ENCODE results near the gene ANKS3.

The ANKS3 gene

DNA sequence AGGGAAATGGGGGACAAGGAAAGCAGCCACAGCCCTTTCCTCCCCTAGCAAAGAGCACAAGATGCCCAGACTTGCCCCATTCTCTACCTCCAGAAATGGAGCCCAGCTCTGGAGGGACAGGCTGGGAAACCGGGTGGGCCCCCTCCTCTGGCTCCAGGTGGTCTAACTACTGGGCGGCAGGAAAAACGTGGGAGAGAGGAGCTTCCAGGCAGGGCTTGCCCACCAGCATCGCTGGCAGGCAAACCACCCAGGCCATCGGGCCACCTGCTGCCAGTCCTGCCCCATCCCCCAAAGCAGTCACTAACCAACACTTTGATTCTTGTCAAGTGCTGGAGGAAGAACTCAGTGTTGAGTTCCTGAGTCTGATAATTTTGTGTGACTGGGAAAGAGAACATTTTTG, 15.6 kb downstream of the ANKS3 start:
- Histone ChIP-seq H3F3A (ENCODE audit: insufficient read depth) (no peaks in the 10 kb centered on the region), H3K9ac (ENCODE audit: low read length) (no peak overlapping the region), H3K9me3 (ENCODE audit: insufficient read depth, low read length) (no peaks in the 10 kb centered on the region), H4K20me1 (ENCODE audit: low read depth, low read length) (no peaks in the 10 kb centered on the region), H3K36me3 (ENCODE audit: low read length) (no peaks in the 10 kb centered on the region), H2AFZ (ENCODE audit: low read depth, low read length, severe bottlenecking) (no peak overlapping the region), H3K4me2 (ENCODE audit: low read depth, low read length, poor library complexity, severe bottlenecking) (no peak overlapping the region), H3K9me2 (replicated peaks; ENCODE audit: insufficient read depth, low read length) (no peaks in the 10 kb centered on the region), H3K27ac (ENCODE audit: low read depth, low read length) (no peak overlapping the region), H3K27me3 (ENCODE audit: low read length) (no peaks in the 10 kb centered on the region), H3K4me3 (ENCODE audit: insufficient read depth, low read length, poor library complexity, severe bottlenecking) (no peak overlapping the region), H3K79me2 (ENCODE audit: insufficient read depth, low read length) (no peaks in the 10 kb centered on the region)
- TF ChIP-seq, protein P1, sequence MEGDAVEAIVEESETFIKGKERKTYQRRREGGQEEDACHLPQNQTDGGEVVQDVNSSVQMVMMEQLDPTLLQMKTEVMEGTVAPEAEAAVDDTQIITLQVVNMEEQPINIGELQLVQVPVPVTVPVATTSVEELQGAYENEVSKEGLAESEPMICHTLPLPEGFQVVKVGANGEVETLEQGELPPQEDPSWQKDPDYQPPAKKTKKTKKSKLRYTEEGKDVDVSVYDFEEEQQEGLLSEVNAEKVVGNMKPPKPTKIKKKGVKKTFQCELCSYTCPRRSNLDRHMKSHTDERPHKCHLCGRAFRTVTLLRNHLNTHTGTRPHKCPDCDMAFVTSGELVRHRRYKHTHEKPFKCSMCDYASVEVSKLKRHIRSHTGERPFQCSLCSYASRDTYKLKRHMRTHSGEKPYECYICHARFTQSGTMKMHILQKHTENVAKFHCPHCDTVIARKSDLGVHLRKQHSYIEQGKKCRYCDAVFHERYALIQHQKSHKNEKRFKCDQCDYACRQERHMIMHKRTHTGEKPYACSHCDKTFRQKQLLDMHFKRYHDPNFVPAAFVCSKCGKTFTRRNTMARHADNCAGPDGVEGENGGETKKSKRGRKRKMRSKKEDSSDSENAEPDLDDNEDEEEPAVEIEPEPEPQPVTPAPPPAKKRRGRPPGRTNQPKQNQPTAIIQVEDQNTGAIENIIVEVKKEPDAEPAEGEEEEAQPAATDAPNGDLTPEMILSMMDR (IDR thresholded peaks at IDR 0.05; ENCODE audit: insufficient read depth, low read length, poor library complexity, severe bottlenecking), result no peak
- TF ChIP-seq EZH2phosphoT487 (conservative IDR thresholded peaks at IDR 0.05; ENCODE audit: low read length), result no peak

DNA sequence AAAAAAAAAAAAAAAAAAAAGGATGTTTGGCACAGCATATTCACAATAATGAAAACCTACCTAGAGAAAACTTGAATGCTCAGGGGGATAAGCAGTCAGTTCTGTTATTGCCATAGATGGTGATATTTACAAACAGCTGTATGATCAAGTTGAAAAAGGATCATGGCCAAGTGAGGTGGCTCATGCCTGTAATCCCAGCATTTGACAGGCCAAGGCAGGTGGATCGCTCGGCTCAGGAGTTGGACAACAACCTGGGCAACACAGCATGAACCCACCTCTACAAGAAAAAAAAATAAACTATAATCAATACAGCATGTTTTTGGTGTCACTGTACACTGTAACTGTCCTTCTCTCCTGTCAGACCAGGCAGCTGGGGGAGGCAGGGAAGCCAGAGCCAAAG, 19.1 kb downstream of the ANKS3 start:
- Histone ChIP-seq H3K27me3 (ENCODE audit: low read length) (no peaks in the 10 kb centered on the region), H3K36me3 (ENCODE audit: low read length) (no peaks in the 10 kb centered on the region), H3K4me2 (ENCODE audit: low read depth, low read length, poor library complexity, severe bottlenecking) (no peak overlapping the region), H3K9ac (ENCODE audit: low read length) (no peak overlapping the region), H3K9me2 (replicated peaks; ENCODE audit: insufficient read depth, low read length) (no peaks in the 10 kb centered on the region), H2AFZ (ENCODE audit: low read depth, low read length, severe bottlenecking) (no peak overlapping the region), H3K27ac (ENCODE audit: low read depth, low read length) (no peak overlapping the region), H3F3A (ENCODE audit: insufficient read depth) (no peaks in the 10 kb centered on the region), H3K9me3 (ENCODE audit: insufficient read depth, low read length) (no peaks in the 10 kb centered on the region), H3K79me2 (ENCODE audit: insufficient read depth, low read length) (no peaks in the 10 kb centered on the region), H4K20me1 (ENCODE audit: low read depth, low read length) (no peaks in the 10 kb centered on the region), H3K4me3 (ENCODE audit: insufficient read depth, low read length, poor library complexity, severe bottlenecking) (no peak overlapping the region)
- TF ChIP-seq, protein P1 (IDR thresholded peaks at IDR 0.05; ENCODE audit: insufficient read depth, low read length, poor library complexity, severe bottlenecking), result no peak
- no peak for TF ChIP-seq EZH2phosphoT487 (conservative IDR thresholded peaks at IDR 0.05; ENCODE audit: low read length)

DNA sequence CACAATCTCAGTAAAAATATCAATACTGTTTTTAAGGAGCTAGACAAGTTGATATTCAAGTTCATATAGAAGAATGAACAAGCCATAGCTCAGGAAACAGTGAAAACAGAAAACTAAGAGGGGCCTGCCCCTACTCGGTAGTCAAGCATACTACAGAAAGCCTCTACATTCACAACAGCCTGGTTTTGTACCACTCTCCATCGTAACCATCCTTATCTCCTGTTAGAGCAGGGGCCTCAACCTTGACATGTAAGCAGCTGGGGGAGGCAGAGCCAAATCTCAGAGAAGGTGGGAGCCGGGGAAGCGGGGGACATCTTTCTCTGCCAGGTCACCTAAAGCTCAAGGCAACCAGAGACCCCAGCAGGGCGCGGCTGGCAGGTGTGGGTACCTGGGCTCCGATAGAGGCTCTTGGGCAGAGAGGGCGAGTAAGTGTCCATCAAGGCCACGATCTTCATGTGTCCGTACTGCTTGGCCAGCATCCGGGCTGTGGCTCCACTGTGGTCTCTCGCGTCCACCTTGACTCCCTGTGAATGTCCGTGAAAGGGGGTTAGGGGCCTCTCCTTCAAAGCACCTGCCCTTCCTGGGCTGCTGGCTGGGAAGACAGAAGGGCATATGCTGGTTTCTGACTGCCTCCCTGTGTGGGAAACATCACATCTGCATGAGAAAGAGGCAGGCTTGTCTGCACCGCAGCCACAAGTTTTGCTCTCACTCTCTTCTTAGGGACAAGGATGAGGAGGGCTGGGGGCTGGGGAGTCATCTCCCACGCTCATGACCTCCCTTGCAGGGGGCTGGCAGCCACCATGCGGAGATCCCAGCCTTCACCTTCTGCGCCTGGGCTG, 20.2 kb downstream of the ANKS3 start:
- Histone ChIP-seq H3K36me3 (ENCODE audit: low read length) (no peaks in the 10 kb centered on the region), H4K20me1 (ENCODE audit: low read depth, low read length) (no peaks in the 10 kb centered on the region), H2AFZ (ENCODE audit: low read depth, low read length, severe bottlenecking) (no peak overlapping the region), H3K4me3 (ENCODE audit: insufficient read depth, low read length, poor library complexity, severe bottlenecking) (no peak overlapping the region), H3K4me2 (ENCODE audit: low read depth, low read length, poor library complexity, severe bottlenecking) (no peak overlapping the region), H3K27me3 (ENCODE audit: low read length) (no peaks in the 10 kb centered on the region), H3K9me3 (ENCODE audit: insufficient read depth, low read length) (no peaks in the 10 kb centered on the region), H3K79me2 (ENCODE audit: insufficient read depth, low read length) (no peaks in the 10 kb centered on the region), H3K9ac (ENCODE audit: low read length) (no peak overlapping the region), H3K27ac (ENCODE audit: low read depth, low read length) (no peak overlapping the region), H3F3A (ENCODE audit: insufficient read depth) (no peaks in the 10 kb centered on the region), H3K9me2 (replicated peaks; ENCODE audit: insufficient read depth, low read length) (no peaks in the 10 kb centered on the region)
- TF ChIP-seq EZH2phosphoT487 (conservative IDR thresholded peaks at IDR 0.05; ENCODE audit: low read length), result no peak
- TF ChIP-seq, protein P1 (IDR thresholded peaks at IDR 0.05; ENCODE audit: insufficient read depth, low read length, poor library complexity, severe bottlenecking), result no peak

Measured in SU-DHL-6 (cell line).